HEK293 (cell line): Measurements from ENCODE around the gene SELENOT.

ENCODE experiments used
- CTCF ChIP-seq: fragments of 450-650 bp; formaldehyde crosslinking; IDR thresholded peaks from 2 replicates; pipeline ENCODE4 v1.5.1; 2016; ENCODE audit warnings: missing biosample characterization, missing genetic modification characterization
- ZNF114 ChIP-seq: fragments of 450-650 bp; formaldehyde crosslinking; IDR thresholded peaks from 2 replicates; pipeline ENCODE4 v1.5.0; 2017; ENCODE audit warnings: missing biosample characterization, missing genetic modification characterization
- ZNF121 ChIP-seq: fragments of 450-650 bp; formaldehyde crosslinking; IDR thresholded peaks from 2 replicates; pipeline ENCODE4 v1.5.1; 2016; ENCODE audit warnings: missing biosample characterization, missing genetic modification characterization
- ZNF211 ChIP-seq: fragments of 450-650 bp; formaldehyde crosslinking; IDR thresholded peaks from 2 replicates; pipeline ENCODE4 v1.5.1; 2016; ENCODE audit warnings: low read depth, missing biosample characterization, missing genetic modification characterization

- TF ChIP-seq ZNF211 (tag by site-specific recombination) (no peak), CTCF (tag by site-specific recombination) (no peak), ZNF114 (tag by site-specific recombination) (no peak), ZNF121 (tag by site-specific recombination) (no peak)
These were observed 25.3 kb upstream of the SELENOT start for GRCh38 chr3:150577855-150578254.
